HepG2 (cell line): ENCODE results near the gene ATG9A. TPM values are rescaled to one million over a fixed set of nuclear protein-coding genes. Genes with fewer than 3 reads are reported as not detected.

ENCODE experiments used
- AKAP8 ChIP-seq: sonication (generic); formaldehyde crosslinking; IDR thresholded peaks from 2 replicates; pipeline ENCODE4 v1.5.1; 2020; ENCODE audit warnings: mild to moderate bottlenecking, missing genetic modification reagents
- DNMT1 ChIP-seq: sonication (generic); formaldehyde crosslinking; IDR thresholded peaks from 2 replicates; pipeline ENCODE4 v1.5.1; 2020; ENCODE audit warnings: mild to moderate bottlenecking, missing genetic modification reagents
- KDM6A ChIP-seq: IDR thresholded peaks from 2 replicates; pipeline ENCODE4 v1.6.1; 2016; ENCODE audit warnings: low read depth
- NONO ChIP-seq, 2 experiments: fragments of 450-650 bp in 1 of 2; sonication (generic) in 1 of 2; formaldehyde crosslinking in 1 of 2; IDR thresholded peaks in 1 of 2; conservative IDR thresholded peaks in 1 of 2; 2 replicates each; pipeline versions ENCODE4 v1.6.1 to v1.8.0; 2017 to 2022; ENCODE audit warnings: mild to moderate bottlenecking in 1 of 2, missing genetic modification reagents in 1 of 2, moderate library complexity in 1 of 2
- NPAS2 ChIP-seq: sonication (generic); formaldehyde crosslinking; IDR thresholded peaks from 2 replicates; pipeline ENCODE4 v1.8.0; 2022; ENCODE audit warnings: mild to moderate bottlenecking, missing genetic modification reagents, borderline replicate concordance
- RXRA ChIP-seq: sonication (generic); formaldehyde crosslinking; IDR thresholded peaks from 2 replicates; pipeline ENCODE4 v1.5.1; 2020; ENCODE audit warnings: missing genetic modification reagents
- SP5 ChIP-seq: IDR thresholded peaks from 2 replicates; pipeline ENCODE4 v1.6.1; 2016; ENCODE audit warnings: low read depth, borderline replicate concordance
- SRSF9 ChIP-seq: fragments of 200-400 bp; formaldehyde crosslinking; IDR thresholded peaks from 2 replicates; pipeline ENCODE4 v1.6.1; 2018; ENCODE audit warnings: borderline replicate concordance, mild to moderate bottlenecking, low read depth, low read length; ENCODE audit not compliant: insufficient read depth, poor library complexity, severe bottlenecking
- ZBTB42 ChIP-seq: sonication (generic); formaldehyde crosslinking; IDR thresholded peaks from 2 replicates; pipeline ENCODE4 v1.5.0; 2020; ENCODE audit warnings: mild to moderate bottlenecking, missing genetic modification reagents
- ZFYVE20 ChIP-seq: sonication (generic); formaldehyde crosslinking; IDR thresholded peaks from 2 replicates; pipeline ENCODE4 v1.8.0; 2023; ENCODE audit warnings: low read depth, mild to moderate bottlenecking, moderate library complexity, missing genetic modification reagents, borderline replicate concordance
- ZNF17 ChIP-seq: sonication (generic); formaldehyde crosslinking; IDR thresholded peaks from 2 replicates; pipeline ENCODE4 v1.5.0; 2020; ENCODE audit warnings: mild to moderate bottlenecking, missing genetic modification reagents
- ZNF329 ChIP-seq: sonication (generic); formaldehyde crosslinking; IDR thresholded peaks from 2 replicates; pipeline ENCODE4 v1.9.0; 2021; ENCODE audit warnings: low read depth, mild to moderate bottlenecking, missing genetic modification reagents
- ZNF333 ChIP-seq: sonication (generic); formaldehyde crosslinking; IDR thresholded peaks from 2 replicates; pipeline ENCODE4 v1.4.0; 2020; ENCODE audit warnings: mild to moderate bottlenecking, missing genetic modification reagents, borderline replicate concordance
- ZNF678 ChIP-seq: sonication (generic); formaldehyde crosslinking; IDR thresholded peaks from 2 replicates; pipeline ENCODE4 v1.4.0; 2020; ENCODE audit warnings: mild to moderate bottlenecking, missing genetic modification reagents
- ZNF773 ChIP-seq: sonication (generic); formaldehyde crosslinking; IDR thresholded peaks from 2 replicates; pipeline ENCODE4 v1.4.0; 2020; ENCODE audit warnings: missing genetic modification reagents, borderline replicate concordance
- polyA plus RNA-seq, 8 experiments: library from polyadenylated mRNA; depleted of rRNA in 3 of 8; stranded (reverse) in 7 of 8; unstranded in 1 of 8; fragments of >200 nt; fragmentation: Illumina TruSeq in 4 of 8; extraction: Trizol in 4 of 8; gene quantifications; 2 replicates each; pipeline versions ENCODE4 v1.2.1 to v1.2.3, GENCODE V29; 2011 to 2016; ENCODE audit warnings: low read depth in 4 of 8, missing spikeins in 1 of 8, mixed read lengths in 1 of 8; ENCODE audit not compliant: insufficient read depth in 1 of 8
- total RNA-seq, 5 experiments: library from RNA; depleted of rRNA; stranded (reverse); fragments of >200 nt; fragmentation: Illumina TruSeq; extraction: Trizol; gene quantifications; 2 replicates each; pipeline ENCODE4 v1.2.3, GENCODE V29; 2016; ENCODE audit warnings: low read depth in 1 of 5
- TF ChIP-seq, protein P1 (sequence below): sonication (generic); formaldehyde crosslinking; IDR thresholded peaks from 2 replicates; pipeline ENCODE4 v1.4.0; 2020; ENCODE audit warnings: low read depth, missing genetic modification reagents
- TF ChIP-seq, protein P2 (sequence below): sonication (generic); formaldehyde crosslinking; IDR thresholded peaks from 2 replicates; pipeline ENCODE4 v1.4.0; 2020; ENCODE audit warnings: low read depth, mild to moderate bottlenecking, missing genetic modification reagents
- TF ChIP-seq, protein P3 (sequence below): IDR thresholded peaks from 2 replicates; pipeline ENCODE4 v1.6.1; 2016; ENCODE audit warnings: control low read depth
- TF ChIP-seq, protein P4 (sequence below): sonication (generic); formaldehyde crosslinking; IDR thresholded peaks from 2 replicates; pipeline ENCODE4 v1.5.0; 2020; ENCODE audit warnings: missing genetic modification reagents
- TF ChIP-seq, protein P5 (sequence below): sonication (generic); formaldehyde crosslinking; IDR thresholded peaks from 2 replicates; pipeline ENCODE4 v1.4.0; 2020; ENCODE audit warnings: missing genetic modification reagents

ATG9A gene
- total and polyA plus RNA-seq, 2 of the 13 experiments (the other 11 are each of a cell fraction or from before 2014, with no cell fraction given), result 35.0 to 131 TPM

DNA sequence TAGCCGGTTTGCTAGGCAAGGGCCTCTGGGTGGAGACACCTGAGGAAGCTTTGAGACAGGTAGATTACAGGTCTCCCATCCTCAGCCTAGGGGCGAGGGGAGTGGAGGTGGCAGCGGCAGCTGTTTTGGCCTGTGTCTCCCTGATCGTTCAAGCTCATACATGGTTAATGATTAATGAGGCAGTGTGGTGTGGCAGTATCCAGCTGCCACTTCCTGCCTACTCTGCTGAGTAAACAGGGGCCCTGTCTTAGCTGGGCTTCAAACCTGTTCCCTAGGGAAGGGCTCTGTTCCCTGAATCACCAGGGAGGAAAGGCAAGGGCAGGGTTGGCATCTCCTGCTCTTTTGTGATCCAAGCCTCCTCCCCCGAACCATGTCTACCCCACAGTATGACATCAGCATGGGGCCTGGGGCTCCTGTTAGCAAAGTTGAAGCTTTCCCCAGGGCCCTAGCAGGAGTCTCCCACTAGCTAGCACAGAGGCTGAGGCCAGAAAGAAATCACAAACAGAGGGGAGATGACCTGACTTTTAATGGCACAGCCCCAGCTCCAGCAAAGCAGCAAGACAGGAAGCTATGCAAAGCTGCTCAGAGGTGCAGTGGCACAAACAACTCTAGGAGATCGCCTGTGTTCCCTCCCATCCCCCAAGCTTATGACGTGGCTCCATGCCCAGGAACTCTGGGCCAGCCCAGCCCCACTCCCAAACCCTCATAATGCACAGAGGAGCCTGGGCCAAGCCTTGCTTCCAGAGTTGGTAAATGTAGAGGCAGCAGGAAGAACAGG, 20.0 kb upstream of the ATG9A start (continued):
- no peak for TF ChIP-seq ZNF17
- no peak for TF ChIP-seq ZNF329 (CRISPR knock-in tag)
- no peak; the same call in 1 of the 2 replicates for TF ChIP-seq RXRA (CRISPR knock-in tag)
- TF ChIP-seq, protein P1, sequence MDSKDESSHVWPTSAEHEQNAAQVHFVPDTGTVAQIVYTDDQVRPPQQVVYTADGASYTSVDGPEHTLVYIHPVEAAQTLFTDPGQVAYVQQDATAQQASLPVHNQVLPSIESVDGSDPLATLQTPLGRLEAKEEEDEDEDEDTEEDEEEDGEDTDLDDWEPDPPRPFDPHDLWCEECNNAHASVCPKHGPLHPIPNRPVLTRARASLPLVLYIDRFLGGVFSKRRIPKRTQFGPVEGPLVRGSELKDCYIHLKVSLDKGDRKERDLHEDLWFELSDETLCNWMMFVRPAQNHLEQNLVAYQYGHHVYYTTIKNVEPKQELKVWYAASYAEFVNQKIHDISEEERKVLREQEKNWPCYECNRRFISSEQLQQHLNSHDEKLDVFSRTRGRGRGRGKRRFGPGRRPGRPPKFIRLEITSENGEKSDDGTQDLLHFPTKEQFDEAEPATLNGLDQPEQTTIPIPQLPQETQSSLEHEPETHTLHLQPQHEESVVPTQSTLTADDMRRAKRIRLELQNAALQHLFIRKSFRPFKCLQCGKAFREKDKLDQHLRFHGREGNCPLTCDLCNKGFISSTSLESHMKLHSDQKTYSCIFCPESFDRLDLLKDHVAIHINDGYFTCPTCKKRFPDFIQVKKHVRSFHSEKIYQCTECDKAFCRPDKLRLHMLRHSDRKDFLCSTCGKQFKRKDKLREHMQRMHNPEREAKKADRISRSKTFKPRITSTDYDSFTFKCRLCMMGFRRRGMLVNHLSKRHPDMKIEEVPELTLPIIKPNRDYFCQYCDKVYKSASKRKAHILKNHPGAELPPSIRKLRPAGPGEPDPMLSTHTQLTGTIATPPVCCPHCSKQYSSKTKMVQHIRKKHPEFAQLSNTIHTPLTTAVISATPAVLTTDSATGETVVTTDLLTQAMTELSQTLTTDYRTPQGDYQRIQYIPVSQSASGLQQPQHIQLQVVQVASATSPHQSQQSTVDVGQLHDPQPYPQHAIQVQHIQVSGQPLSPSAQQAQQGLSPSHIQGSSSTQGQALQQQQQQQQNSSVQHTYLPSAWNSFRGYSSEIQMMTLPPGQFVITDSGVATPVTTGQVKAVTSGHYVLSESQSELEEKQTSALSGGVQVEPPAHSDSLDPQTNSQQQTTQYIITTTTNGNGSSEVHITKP (CRISPR knock-in tag), result peak; percentile 52; the same call in 1 of the 2 replicates
- no peak for TF ChIP-seq NONO (IDR thresholded peaks at IDR 0.05)
- peak; percentile 94 for TF ChIP-seq NONO (CRISPR knock-in tag; conservative IDR thresholded peaks at IDR 0.05)
- TF ChIP-seq DNMT1 (CRISPR knock-in tag), result no peak
- TF ChIP-seq, protein P2, sequence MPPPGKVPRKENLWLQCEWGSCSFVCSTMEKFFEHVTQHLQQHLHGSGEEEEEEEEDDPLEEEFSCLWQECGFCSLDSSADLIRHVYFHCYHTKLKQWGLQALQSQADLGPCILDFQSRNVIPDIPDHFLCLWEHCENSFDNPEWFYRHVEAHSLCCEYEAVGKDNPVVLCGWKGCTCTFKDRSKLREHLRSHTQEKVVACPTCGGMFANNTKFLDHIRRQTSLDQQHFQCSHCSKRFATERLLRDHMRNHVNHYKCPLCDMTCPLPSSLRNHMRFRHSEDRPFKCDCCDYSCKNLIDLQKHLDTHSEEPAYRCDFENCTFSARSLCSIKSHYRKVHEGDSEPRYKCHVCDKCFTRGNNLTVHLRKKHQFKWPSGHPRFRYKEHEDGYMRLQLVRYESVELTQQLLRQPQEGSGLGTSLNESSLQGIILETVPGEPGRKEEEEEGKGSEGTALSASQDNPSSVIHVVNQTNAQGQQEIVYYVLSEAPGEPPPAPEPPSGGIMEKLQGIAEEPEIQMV (CRISPR knock-in tag), result peak; percentile 43; the same call in 1 of the 2 replicates
- TF ChIP-seq ZNF773 (CRISPR knock-in tag), result no peak
- TF ChIP-seq, protein P3, sequence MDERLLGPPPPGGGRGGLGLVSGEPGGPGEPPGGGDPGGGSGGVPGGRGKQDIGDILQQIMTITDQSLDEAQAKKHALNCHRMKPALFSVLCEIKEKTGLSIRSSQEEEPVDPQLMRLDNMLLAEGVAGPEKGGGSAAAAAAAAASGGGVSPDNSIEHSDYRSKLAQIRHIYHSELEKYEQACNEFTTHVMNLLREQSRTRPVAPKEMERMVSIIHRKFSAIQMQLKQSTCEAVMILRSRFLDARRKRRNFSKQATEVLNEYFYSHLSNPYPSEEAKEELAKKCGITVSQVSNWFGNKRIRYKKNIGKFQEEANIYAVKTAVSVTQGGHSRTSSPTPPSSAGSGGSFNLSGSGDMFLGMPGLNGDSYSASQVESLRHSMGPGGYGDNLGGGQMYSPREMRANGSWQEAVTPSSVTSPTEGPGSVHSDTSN (CRISPR knock-in tag), result no peak
- peak; percentile 73 for TF ChIP-seq KDM6A
- TF ChIP-seq ZFYVE20, result no peak
- peak; percentile 58; the same call in 1 of the 2 replicates for TF ChIP-seq AKAP8 (CRISPR knock-in tag)
- TF ChIP-seq SRSF9, result no peak
- 0 out of 2 replicates have a peak, but pooled peaks have one; percentile 25 for TF ChIP-seq SP5 (CRISPR knock-in tag)
- no peak for TF ChIP-seq ZNF333 (CRISPR knock-in tag)
- TF ChIP-seq, protein P4, sequence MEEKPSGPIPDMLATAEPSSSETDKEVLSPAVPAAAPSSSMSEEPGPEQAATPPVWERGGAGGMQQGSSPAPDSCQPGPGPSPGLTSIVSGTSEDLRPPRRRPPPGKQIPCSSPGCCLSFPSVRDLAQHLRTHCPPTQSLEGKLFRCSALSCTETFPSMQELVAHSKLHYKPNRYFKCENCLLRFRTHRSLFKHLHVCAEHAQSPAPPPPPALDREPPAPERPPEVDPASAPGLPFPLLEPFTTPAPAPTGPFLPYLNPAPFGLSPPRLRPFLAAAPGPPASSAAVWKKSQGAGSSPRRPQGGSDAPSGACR, result peak; percentile 58; the same call in 1 of the 2 replicates
- peak; percentile 95 for TF ChIP-seq ZBTB42 (CRISPR knock-in tag)
- TF ChIP-seq, protein P5, sequence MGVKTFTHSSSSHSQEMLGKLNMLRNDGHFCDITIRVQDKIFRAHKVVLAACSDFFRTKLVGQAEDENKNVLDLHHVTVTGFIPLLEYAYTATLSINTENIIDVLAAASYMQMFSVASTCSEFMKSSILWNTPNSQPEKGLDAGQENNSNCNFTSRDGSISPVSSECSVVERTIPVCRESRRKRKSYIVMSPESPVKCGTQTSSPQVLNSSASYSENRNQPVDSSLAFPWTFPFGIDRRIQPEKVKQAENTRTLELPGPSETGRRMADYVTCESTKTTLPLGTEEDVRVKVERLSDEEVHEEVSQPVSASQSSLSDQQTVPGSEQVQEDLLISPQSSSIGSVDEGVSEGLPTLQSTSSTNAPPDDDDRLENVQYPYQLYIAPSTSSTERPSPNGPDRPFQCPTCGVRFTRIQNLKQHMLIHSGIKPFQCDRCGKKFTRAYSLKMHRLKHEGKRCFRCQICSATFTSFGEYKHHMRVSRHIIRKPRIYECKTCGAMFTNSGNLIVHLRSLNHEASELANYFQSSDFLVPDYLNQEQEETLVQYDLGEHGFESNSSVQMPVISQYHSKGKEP (CRISPR knock-in tag), result no peak
- TF ChIP-seq ZNF678 (CRISPR knock-in tag), result no peak
- TF ChIP-seq NPAS2 (CRISPR knock-in tag), result no peak
